Measurements from ENCODE around the gene GMPPB.

The GMPPB gene

DNA sequence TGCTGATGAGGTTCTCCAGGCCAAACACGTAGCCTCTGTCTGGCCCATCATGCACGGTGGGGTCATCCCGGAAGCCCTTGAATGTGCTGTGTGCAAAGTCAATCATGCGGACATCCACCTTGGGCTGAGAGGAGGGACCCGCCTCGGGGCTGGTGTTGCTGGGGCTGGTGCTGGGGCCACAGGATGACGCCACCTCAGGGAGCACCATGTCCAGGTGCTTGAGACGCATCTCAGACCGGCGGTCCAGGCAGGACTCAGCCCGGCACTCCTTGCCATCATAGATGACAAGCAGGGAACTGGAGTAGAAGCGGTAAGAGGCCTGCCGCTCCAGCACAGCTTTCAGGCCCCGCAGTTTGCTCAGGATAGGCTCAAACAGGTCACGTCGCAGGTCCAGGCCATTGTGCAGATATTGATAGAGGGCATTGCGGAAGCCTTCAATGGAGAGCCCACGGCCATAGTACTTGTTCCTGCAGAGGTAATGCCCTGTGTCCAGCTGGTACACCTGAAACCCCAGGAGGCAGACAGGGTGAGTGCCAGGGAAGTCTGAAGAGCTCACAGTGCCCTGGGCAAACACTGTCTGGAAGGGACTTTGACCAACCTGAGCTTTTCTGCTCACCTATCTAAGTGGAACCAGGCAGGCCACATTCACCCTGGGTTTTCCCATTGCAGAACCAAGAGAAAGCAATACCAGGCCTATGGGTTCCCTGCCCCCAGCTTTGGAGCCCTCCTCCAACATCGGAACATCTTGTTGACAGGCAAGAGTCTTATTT is 3.6 kb upstream of the GMPPB start:
- TF ChIP-seq, protein P1, sequence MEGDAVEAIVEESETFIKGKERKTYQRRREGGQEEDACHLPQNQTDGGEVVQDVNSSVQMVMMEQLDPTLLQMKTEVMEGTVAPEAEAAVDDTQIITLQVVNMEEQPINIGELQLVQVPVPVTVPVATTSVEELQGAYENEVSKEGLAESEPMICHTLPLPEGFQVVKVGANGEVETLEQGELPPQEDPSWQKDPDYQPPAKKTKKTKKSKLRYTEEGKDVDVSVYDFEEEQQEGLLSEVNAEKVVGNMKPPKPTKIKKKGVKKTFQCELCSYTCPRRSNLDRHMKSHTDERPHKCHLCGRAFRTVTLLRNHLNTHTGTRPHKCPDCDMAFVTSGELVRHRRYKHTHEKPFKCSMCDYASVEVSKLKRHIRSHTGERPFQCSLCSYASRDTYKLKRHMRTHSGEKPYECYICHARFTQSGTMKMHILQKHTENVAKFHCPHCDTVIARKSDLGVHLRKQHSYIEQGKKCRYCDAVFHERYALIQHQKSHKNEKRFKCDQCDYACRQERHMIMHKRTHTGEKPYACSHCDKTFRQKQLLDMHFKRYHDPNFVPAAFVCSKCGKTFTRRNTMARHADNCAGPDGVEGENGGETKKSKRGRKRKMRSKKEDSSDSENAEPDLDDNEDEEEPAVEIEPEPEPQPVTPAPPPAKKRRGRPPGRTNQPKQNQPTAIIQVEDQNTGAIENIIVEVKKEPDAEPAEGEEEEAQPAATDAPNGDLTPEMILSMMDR (IDR thresholded peaks at IDR 0.05) = no peak

DNA sequence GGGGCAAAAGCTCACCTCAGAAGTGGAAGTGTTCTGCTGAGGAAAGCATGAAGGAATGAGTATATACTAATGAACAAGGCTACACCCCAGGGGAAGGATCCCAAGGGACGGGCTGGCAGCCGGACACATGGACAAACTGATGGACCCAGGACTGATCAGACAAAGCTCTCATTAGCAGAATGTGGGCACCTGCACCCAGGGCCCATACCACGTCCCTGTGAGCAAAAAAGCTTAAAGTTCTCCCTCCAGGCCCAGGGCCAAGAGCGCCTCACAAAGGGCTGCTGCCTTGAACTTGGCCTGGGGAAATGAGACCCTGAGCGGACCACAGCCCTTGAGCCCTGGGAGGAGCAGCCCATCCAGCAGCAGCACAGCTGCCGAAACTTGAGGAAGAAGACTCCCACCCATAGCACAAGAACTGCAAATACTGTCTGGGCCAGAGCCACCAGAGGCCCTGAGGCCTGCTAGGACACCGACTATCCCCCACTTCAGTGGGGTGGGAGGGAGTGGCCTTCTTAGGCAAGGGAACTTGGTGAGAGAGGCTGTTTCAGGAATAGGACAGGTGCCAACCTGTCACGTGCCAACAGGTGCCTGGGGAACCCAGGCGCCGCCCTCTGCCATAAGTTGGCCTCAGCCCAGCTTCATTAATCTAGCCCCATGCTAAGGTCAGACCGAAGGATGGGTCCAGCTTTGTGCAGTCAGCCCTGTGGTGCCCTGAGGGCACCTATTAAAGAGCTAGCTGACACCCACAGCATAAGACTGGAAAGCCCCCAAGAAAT is 2.3 kb upstream of the GMPPB start:
- TF ChIP-seq, protein P1 (IDR thresholded peaks at IDR 0.05) = no peak

DNA sequence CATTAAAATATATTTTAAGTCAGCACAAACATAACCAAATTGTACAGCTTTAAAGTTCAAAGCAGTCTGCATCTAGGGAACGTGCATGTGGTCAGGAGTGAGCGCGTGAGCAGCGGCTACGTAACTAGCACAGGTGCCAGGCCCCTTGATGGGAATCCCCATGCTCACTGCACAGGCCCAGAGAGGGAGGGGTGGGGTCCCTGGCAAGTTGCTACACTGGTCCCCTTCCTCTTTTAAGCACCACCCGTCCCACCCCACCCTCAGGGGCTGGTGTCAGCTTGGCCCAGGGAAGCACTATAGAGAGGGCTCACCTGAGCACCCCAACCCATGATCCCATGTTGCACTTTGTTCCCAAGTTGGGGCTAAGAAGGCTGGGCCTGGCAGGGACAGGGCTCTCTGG is 835 bp upstream of the GMPPB start:
- TF ChIP-seq, protein P1 (IDR thresholded peaks at IDR 0.05) = no peak

DNA sequence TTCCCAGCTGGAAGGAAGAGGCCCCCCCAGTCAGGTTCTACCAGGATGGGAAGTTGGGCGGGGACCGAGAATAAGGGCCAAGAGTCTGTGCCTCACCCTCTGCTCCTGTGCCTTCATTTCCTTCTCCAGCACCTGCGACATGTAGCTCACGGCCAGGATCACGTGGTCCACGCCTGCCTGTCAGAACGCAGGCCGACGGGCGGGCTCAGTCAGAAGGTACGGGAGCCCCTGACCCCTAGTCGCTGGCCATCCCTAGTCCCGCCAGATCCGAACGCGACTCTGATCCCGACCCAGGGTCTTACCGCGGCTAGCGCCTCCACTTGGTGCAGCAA is 489 bp downstream of the GMPPB start:
- TF ChIP-seq, protein P1 (IDR thresholded peaks at IDR 0.05) = no peak

DNA sequence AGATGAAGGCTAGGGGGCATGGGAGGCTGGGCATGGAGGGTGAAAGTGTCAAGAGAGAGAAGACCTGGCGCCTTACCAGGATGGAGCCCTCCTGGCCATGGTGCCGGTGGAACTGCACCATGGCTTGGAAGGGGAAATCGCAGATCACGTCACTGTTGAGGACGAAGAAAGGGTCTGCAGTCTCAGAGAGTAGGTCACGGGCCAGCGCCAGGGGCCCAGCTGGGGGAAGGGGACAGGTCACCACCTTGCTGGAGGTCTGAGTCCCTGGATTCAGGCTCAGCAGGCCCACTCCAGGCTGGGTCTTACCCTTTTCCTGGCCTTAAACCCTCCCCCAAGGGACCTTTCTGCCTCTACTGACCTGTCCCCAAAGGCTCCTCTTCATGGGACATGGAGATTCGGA is 855 bp downstream of the GMPPB start:
- TF ChIP-seq, protein P1 (IDR thresholded peaks at IDR 0.05) = no peak

DNA sequence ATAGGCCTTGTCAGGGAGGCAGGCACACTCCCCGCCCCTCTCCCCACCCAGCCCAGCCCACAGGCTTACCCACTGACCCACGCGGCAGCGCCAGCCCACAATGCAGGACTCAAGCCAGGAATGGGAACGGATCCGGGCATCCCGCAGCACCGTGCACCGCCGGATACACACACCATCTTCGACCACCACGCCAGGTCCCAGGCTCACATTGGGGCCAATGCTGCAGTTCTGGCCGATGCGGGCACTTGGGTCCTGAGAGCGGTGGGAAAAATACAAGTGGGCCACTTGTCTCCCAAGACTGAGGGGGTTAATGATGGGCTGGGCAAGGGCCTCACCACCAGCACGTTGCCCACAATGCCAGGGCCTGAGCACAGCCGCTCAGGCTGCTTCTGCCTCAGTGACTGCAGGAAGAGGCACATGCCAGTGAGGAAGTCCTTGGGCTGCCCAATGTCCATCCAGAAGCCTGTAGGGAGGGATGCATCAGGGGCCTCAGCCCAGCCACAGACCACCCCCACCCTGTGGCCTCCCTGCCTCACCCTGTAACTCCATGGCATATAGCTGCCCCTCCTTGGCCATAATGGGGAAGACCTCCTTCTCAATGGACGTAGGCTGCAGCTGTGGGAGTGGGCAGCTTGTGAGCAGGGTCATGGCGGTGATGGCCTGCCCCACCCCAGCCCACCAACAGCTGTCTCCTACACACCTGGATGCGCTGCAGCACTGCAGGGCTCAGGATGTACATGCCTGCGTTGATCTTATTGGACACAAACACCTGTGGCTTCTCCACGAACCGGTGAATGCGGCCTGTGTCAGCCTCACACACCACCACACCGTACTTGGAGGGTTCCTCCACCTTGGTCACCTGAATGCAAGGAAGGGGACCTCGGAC is 1.6 kb downstream of the GMPPB start:
- TF ChIP-seq, protein P1 (IDR thresholded peaks at IDR 0.05) = no peak

DNA sequence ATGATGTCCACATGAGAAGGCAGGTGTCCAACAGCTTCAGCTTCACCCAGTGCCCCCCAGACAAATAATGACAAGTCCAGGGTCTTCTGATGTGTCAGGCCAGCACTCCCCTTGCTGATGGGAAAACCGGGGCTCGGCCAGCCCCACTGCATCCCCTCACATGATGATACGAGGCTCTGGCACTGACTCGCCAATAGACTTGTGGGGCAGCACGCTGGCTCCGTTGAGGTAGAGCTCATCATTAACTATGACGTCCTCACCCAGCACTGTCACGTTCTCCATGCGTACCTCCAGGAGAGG is 2.2 kb downstream of the GMPPB start:
- TF ChIP-seq, protein P1 (IDR thresholded peaks at IDR 0.05) = no peak

All from LNCAP (cell line).